SU-DHL-6 (cell line): ENCODE data around the gene MAGEB17.
A peak's percentile ranks its signal among the peaks of the same experiment; 100 is the strongest.

Experiments used
- H2AFZ ChIP-seq: fragments of 200-600 bp; sonication (generic); 2 replicates; pipeline ENCODE4 v1.6.1; 2014; ENCODE audit warnings: low read depth, mild to moderate bottlenecking, moderate library complexity, mixed read lengths, antibody characterized with exemption, low read length; ENCODE audit not compliant: severe bottlenecking
- H3F3A ChIP-seq: fragments of 200-600 bp; shearing (Covaris generic); 2 replicates; pipeline ENCODE4 v1.6.0; 2016; ENCODE audit warnings: antibody characterized with exemption, mild to moderate bottlenecking; ENCODE audit not compliant: insufficient read depth
- H3K27ac ChIP-seq: fragments of 200-600 bp; sonication (generic); 2 replicates; pipeline ENCODE4 v1.5.1; 2016; ENCODE audit warnings: low read depth, mild to moderate bottlenecking, low read length, moderate library complexity, mixed read lengths
- H3K27me3 ChIP-seq: fragments of 200-600 bp; sonication (generic), shearing (Covaris generic); 2 replicates; pipeline ENCODE4 v1.6.0; 2014; ENCODE audit warnings: mild to moderate bottlenecking, low read length
- H3K36me3 ChIP-seq: fragments of 200-600 bp; sonication (generic); 2 replicates; pipeline ENCODE4 v1.6.1; 2014; ENCODE audit warnings: mild to moderate bottlenecking, low read length, mixed read lengths
- H3K4me2 ChIP-seq: fragments of 300-600, 200-600 bp; shearing (Covaris generic), sonication (generic); 2 replicates; pipeline ENCODE4 v1.6.0; 2014; ENCODE audit warnings: low read length, low read depth, mild to moderate bottlenecking; ENCODE audit not compliant: poor library complexity, severe bottlenecking
- H3K4me3 ChIP-seq: fragments of 200-600 bp; sonication (generic); 2 replicates; pipeline ENCODE4 v1.5.1; 2014; ENCODE audit warnings: antibody characterized with exemption, low read length, mild to moderate bottlenecking, mixed read lengths; ENCODE audit not compliant: insufficient read depth, poor library complexity, severe bottlenecking
- H3K79me2 ChIP-seq: fragments of 200-600 bp; sonication (generic); 2 replicates; pipeline ENCODE4 v1.6.1; 2014; ENCODE audit warnings: mild to moderate bottlenecking, low read length, moderate library complexity; ENCODE audit not compliant: insufficient read depth
- H3K9ac ChIP-seq: fragments of 200-600 bp; sonication (generic); 2 replicates; pipeline ENCODE4 v1.7.0; 2014; ENCODE audit warnings: mild to moderate bottlenecking, low read length
- H3K9me2 ChIP-seq: fragments of 200-600 bp; sonication (generic); replicated peaks from 2 replicates; pipeline ENCODE4 v1.6.1; 2014; ENCODE audit warnings: low read length; ENCODE audit not compliant: insufficient read depth
- H3K9me3 ChIP-seq: fragments of 200-600 bp; sonication (generic); 2 replicates; pipeline ENCODE4 v1.6.1; 2014; ENCODE audit warnings: low read length, mixed read lengths; ENCODE audit not compliant: insufficient read depth
- H4K20me1 ChIP-seq: fragments of 200-600 bp; sonication (generic); 2 replicates; pipeline ENCODE4 v1.6.1; 2014; ENCODE audit warnings: low read depth, mild to moderate bottlenecking, antibody characterized with exemption, low read length, moderate library complexity, mixed read lengths
- EZH2phosphoT487 ChIP-seq: fragments of 200-600 bp; sonication (generic), shearing (Covaris generic); conservative IDR thresholded peaks from 2 replicates; pipeline ENCODE4 v1.6.1; 2018; ENCODE audit warnings: mild to moderate bottlenecking, antibody characterized with exemption, low read length, moderate library complexity, mixed read lengths
- TF ChIP-seq, protein P1 (sequence below): fragments of 200-600 bp; sonication (generic); IDR thresholded peaks from one replicate; pipeline ENCODE4 v1.5.1; 2017; ENCODE audit warnings: antibody characterized with exemption, mild to moderate bottlenecking, low read length, moderate library complexity; ENCODE audit not compliant: insufficient read depth, poor library complexity, severe bottlenecking

MAGEB17 gene

GRCh38 chrX:16167181-16167580 lies at the start of gene MAGEB17:
Gene MAGEB17, plus strand, starts transcription at chrX:16167481. Its CDS starts 2,902 bp downstream, at chrX:16170383.
- no peak within 1 kb of the TSS for H2AFZ ChIP-seq
- no peaks in the 10 kb centered on the region for H3K79me2 ChIP-seq
- H3K9me3 ChIP-seq = no peaks in the 10 kb centered on the region
- H3K4me2 ChIP-seq = no peak within 1 kb of the TSS
- no peak for TF ChIP-seq EZH2phosphoT487
- TF ChIP-seq, protein P1, sequence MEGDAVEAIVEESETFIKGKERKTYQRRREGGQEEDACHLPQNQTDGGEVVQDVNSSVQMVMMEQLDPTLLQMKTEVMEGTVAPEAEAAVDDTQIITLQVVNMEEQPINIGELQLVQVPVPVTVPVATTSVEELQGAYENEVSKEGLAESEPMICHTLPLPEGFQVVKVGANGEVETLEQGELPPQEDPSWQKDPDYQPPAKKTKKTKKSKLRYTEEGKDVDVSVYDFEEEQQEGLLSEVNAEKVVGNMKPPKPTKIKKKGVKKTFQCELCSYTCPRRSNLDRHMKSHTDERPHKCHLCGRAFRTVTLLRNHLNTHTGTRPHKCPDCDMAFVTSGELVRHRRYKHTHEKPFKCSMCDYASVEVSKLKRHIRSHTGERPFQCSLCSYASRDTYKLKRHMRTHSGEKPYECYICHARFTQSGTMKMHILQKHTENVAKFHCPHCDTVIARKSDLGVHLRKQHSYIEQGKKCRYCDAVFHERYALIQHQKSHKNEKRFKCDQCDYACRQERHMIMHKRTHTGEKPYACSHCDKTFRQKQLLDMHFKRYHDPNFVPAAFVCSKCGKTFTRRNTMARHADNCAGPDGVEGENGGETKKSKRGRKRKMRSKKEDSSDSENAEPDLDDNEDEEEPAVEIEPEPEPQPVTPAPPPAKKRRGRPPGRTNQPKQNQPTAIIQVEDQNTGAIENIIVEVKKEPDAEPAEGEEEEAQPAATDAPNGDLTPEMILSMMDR = no peak
- H4K20me1 ChIP-seq = no peaks in the 10 kb centered on the region
- no peak within 1 kb of the TSS for H3K9ac ChIP-seq
- no peaks in the 10 kb centered on the region for H3K27me3 ChIP-seq
- H3K36me3 ChIP-seq = no peaks in the 10 kb centered on the region
- H3K4me3 ChIP-seq = no peak within 1 kb of the TSS
- H3F3A ChIP-seq = no peaks in the 10 kb centered on the region
- H3K9me2 ChIP-seq = no peaks in the 10 kb centered on the region
- no peak within 1 kb of the TSS for H3K27ac ChIP-seq

- H3K4me3 ChIP-seq = peak overlapping the region; percentile 35
- no peak overlapping the region for H2AFZ ChIP-seq
- H3K4me2 ChIP-seq = peak overlapping the region; percentile 67
Observed at GRCh38 chrX:16119353-16120220, 47.7 kb upstream of the MAGEB17 start.

DNA sequence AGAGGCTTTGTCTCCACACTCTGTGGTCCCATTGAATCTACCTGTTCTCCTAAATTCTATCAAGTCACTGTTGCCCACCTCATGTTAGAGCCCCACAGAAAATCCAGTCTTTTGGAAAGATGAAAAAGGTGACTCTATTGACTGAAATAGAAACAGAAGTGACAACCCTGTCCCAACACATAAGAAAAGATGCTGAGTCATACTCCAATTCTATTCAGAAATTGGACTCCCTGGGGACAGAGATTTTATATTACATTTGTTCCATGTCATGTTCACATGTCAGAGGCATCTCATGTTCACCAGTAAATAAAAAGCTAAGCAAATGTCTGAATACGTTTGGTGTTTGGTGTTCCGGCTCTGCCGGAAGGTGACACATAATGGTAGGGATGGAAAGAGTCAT lies 46.9 kb upstream of the MAGEB17 start:
- Histone ChIP-seq H3K4me2 (peak overlapping the region; percentile 67), H3K4me3 (no peak overlapping the region), H3K27me3 (no peaks in the 10 kb centered on the region)

More at GRCh38 chrX:16119353-16120220, 47.7 kb upstream of the MAGEB17 start:
- no peaks in the 10 kb centered on the region for H3K36me3 ChIP-seq
- H3K27ac ChIP-seq = peak overlapping the region; percentile 92
- H3K9ac ChIP-seq = peak overlapping the region; percentile 32
- no peaks in the 10 kb centered on the region for H4K20me1 ChIP-seq
- H3K9me2 ChIP-seq = no peaks in the 10 kb centered on the region
- TF ChIP-seq, protein P1 = no peak
- TF ChIP-seq EZH2phosphoT487 = no peak
- H3K27me3 ChIP-seq = no peaks in the 10 kb centered on the region
- peaks cover 17% of the 10 kb centered on the region; the same call in 1 of the 2 replicates for H3F3A ChIP-seq
- H3K9me3 ChIP-seq = no peaks in the 10 kb centered on the region
- no peaks in the 10 kb centered on the region for H3K79me2 ChIP-seq

More for the DNA sequence above, 46.9 kb upstream of the MAGEB17 start:
- Histone ChIP-seq H3K9me2 (no peaks in the 10 kb centered on the region), H3K36me3 (no peaks in the 10 kb centered on the region), H3K9me3 (no peaks in the 10 kb centered on the region), H4K20me1 (no peaks in the 10 kb centered on the region), H2AFZ (no peak overlapping the region), H3F3A (peaks cover 17% of the 10 kb centered on the region; the same call in 1 of the 2 replicates), H3K9ac (peak overlapping the region; percentile 32), H3K79me2 (no peaks in the 10 kb centered on the region), H3K27ac (peak overlapping the region; percentile 92)
- TF ChIP-seq EZH2phosphoT487 = no peak
- TF ChIP-seq, protein P1 = no peak
